Mucosa of stomach (tissue), 1 donor: ENCODE data around the gene PLXNA4.
"Not testable (repeated sequence)": the region's sequence is repeated elsewhere in the genome, so short reads cannot be mapped to it uniquely, and the experiment has no call there.

Experiments
- H3K27me3 ChIP-seq: one replicate; pipeline ENCODE4 v1.7.0; 2013; ENCODE audit warnings: mild to moderate bottlenecking, low read length; ENCODE audit not compliant: control insufficient read depth, insufficient read depth
- H3K36me3 ChIP-seq: one replicate; pipeline ENCODE4 v1.7.0; 2013; ENCODE audit warnings: low read length; ENCODE audit not compliant: control insufficient read depth, insufficient read depth
- H3K4me1 ChIP-seq: one replicate; pipeline ENCODE4 v1.7.0; 2013; ENCODE audit warnings: mild to moderate bottlenecking, low read length; ENCODE audit not compliant: control insufficient read depth, insufficient read depth
- H3K4me3 ChIP-seq: one replicate; pipeline ENCODE4 v1.7.0; 2013; ENCODE audit warnings: low read length
- H3K9ac ChIP-seq: one replicate; pipeline ENCODE4 v1.7.0; 2013; ENCODE audit warnings: mild to moderate bottlenecking, low read length, moderate library complexity
- H3K9me3 ChIP-seq: one replicate; pipeline ENCODE4 v1.7.0; 2013; ENCODE audit warnings: mild to moderate bottlenecking, low read length, moderate library complexity; ENCODE audit not compliant: control insufficient read depth
- donor health status: Pancreatic carcinoma.

Gene PLXNA4

GRCh38 chr7:132397070-132397469 lies 179.2 kb downstream of the PLXNA4 start:
- H3K9me3 ChIP-seq: no peaks in the 10 kb centered on the region
- no peaks in the 10 kb centered on the region for H3K27me3 ChIP-seq
- no peak overlapping the region for H3K4me3 ChIP-seq
- no peaks in the 10 kb centered on the region for H3K4me1 ChIP-seq
- no peaks in the 10 kb centered on the region for H3K36me3 ChIP-seq
- H3K9ac ChIP-seq: no peak overlapping the region

- no peaks in the 10 kb centered on the region for H3K27me3 ChIP-seq
- no peaks in the 10 kb centered on the region for H3K4me1 ChIP-seq
- no peak overlapping the region for H3K4me3 ChIP-seq
- H3K36me3 ChIP-seq: no peaks in the 10 kb centered on the region
- no peak overlapping the region for H3K9ac ChIP-seq
- no peaks in the 10 kb centered on the region for H3K9me3 ChIP-seq
These were observed 180.9 kb downstream of the PLXNA4 start for GRCh38 chr7:132395361-132395760.

GRCh38 chr7:132394283-132395198 lies 181.7 kb downstream of the PLXNA4 start:
- Histone ChIP-seq H3K4me3 (no peak overlapping the region), H3K9me3 (no peaks in the 10 kb centered on the region), H3K27me3 (no peaks in the 10 kb centered on the region), H3K9ac (no peak overlapping the region), H3K36me3 (no peaks in the 10 kb centered on the region), H3K4me1 (no peaks in the 10 kb centered on the region)

GRCh38 chr7:132393789-132394261 lies 182.4 kb downstream of the PLXNA4 start:
- H3K27me3 ChIP-seq: no peaks in the 10 kb centered on the region
- no peak overlapping the region for H3K9ac ChIP-seq
- no peak overlapping the region for H3K4me3 ChIP-seq
- H3K4me1 ChIP-seq: no peaks in the 10 kb centered on the region
- H3K9me3 ChIP-seq: no peaks in the 10 kb centered on the region
- H3K36me3 ChIP-seq: no peaks in the 10 kb centered on the region

- Histone ChIP-seq H3K9ac (no peak overlapping the region), H3K27me3 (no peaks in the 10 kb centered on the region), H3K4me3 (no peak overlapping the region), H3K4me1 (no peaks in the 10 kb centered on the region), H3K9me3 (no peaks in the 10 kb centered on the region), H3K36me3 (no peaks in the 10 kb centered on the region)
These were observed 183.6 kb downstream of the PLXNA4 start for GRCh38 chr7:132392713-132393112.

GRCh38 chr7:132390705-132391104 lies 185.6 kb downstream of the PLXNA4 start:
- no peak overlapping the region for H3K9ac ChIP-seq
- H3K4me1 ChIP-seq: no peaks in the 10 kb centered on the region
- H3K27me3 ChIP-seq: peaks cover 3% of the 10 kb centered on the region
- H3K9me3 ChIP-seq: no peaks in the 10 kb centered on the region
- no peaks in the 10 kb centered on the region for H3K36me3 ChIP-seq
- no peak overlapping the region for H3K4me3 ChIP-seq

GRCh38 chr7:132390049-132390448 lies 186.2 kb downstream of the PLXNA4 start:
- H3K4me1 ChIP-seq, H3K36me3 ChIP-seq, H3K4me3 ChIP-seq, H3K9ac ChIP-seq, H3K27me3 ChIP-seq, H3K9me3 ChIP-seq: not testable (repeated sequence)

GRCh38 chr7:132388688-132389087 lies 187.6 kb downstream of the PLXNA4 start:
- no peaks in the 10 kb centered on the region for H3K36me3 ChIP-seq
- H3K27me3 ChIP-seq: peaks cover 8% of the 10 kb centered on the region
- no peak overlapping the region for H3K9ac ChIP-seq
- no peak overlapping the region for H3K4me3 ChIP-seq
- no peaks in the 10 kb centered on the region for H3K9me3 ChIP-seq
- no peaks in the 10 kb centered on the region for H3K4me1 ChIP-seq

- no peaks in the 10 kb centered on the region for H3K36me3 ChIP-seq
- H3K9ac ChIP-seq: no peak overlapping the region
- no peak overlapping the region for H3K4me3 ChIP-seq
- H3K4me1 ChIP-seq: no peaks in the 10 kb centered on the region
- peaks cover 8% of the 10 kb centered on the region for H3K27me3 ChIP-seq
- no peaks in the 10 kb centered on the region for H3K9me3 ChIP-seq
These were observed 188.7 kb downstream of the PLXNA4 start for GRCh38 chr7:132387596-132387995.

- Histone ChIP-seq H3K27me3 (peaks cover 8% of the 10 kb centered on the region), H3K4me1 (no peaks in the 10 kb centered on the region), H3K36me3 (no peaks in the 10 kb centered on the region), H3K9ac (no peak overlapping the region), H3K9me3 (no peaks in the 10 kb centered on the region), H3K4me3 (no peak overlapping the region)
These were observed 190.0 kb downstream of the PLXNA4 start for GRCh38 chr7:132386201-132386681.

GRCh38 chr7:132383962-132384361 lies 192.3 kb downstream of the PLXNA4 start:
- no peaks in the 10 kb centered on the region for H3K4me1 ChIP-seq
- no peaks in the 10 kb centered on the region for H3K9me3 ChIP-seq
- H3K9ac ChIP-seq: no peak overlapping the region
- H3K27me3 ChIP-seq: peaks cover 8% of the 10 kb centered on the region
- H3K36me3 ChIP-seq: no peaks in the 10 kb centered on the region
- H3K4me3 ChIP-seq: no peak overlapping the region

GRCh38 chr7:132381742-132382472 lies 194.4 kb downstream of the PLXNA4 start:
- H3K9me3 ChIP-seq: no peaks in the 10 kb centered on the region
- H3K4me3 ChIP-seq: no peak overlapping the region
- no peak overlapping the region for H3K9ac ChIP-seq
- no peaks in the 10 kb centered on the region for H3K36me3 ChIP-seq
- peaks cover 8% of the 10 kb centered on the region for H3K27me3 ChIP-seq
- H3K4me1 ChIP-seq: no peaks in the 10 kb centered on the region
